ENCODE data around the gene ZFP69. TPM values are rescaled to one million over a fixed set of nuclear protein-coding genes. Genes with fewer than 3 reads are reported as not detected.

The ZFP69 gene
- 12.0 TPM for total RNA-seq

DNA sequence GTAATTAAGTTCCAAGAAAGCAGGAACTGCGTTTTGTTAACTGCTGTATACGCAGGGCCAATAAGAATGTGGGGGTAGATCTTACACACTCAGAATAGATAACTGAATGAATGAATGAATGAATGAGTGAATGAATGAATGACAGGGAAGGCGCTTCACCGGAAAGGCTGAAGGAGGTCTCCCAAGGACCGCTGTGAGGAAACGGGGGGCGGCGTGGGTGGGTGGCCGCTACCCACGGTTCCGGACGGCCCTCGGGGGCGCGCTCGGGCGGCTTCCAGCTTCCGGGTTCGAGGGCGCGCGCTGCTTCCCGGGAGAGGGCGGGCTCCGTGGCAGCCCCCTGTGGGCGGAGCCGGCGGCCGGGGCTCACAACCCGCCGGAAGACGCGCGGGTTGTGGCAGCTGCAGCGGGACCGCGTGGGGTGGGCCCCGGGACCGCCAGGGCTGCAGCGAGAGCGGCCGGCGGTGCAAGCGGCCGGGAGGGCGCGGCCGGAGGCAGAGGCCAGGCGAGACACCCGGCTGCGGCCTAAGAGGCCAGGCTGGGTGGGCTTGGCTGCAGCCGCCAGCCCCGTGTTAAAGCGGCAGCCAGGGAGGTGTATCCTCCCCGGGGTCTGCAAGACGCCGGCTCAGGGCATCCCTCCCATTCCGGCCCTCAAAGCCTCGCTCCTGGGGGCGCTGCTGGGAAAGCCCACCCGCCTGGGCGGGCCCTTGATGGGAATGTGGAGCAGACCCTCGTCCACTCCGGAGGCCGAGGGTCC lies at the start of gene ZFP69:
TSS of gene ZFP69 (plus strand) at position 367 of the 754 bp plus-strand sequence. CDS start 2,072 bp downstream, outside the sequence.

GRCh38 chr1:40449684-40450494 lies 27.2 kb upstream of the ZFP69 start, which contains the start of gene ZFP69B:
TSS of gene ZFP69B (plus strand) at chr1:40450476. CDS start at chr1:40450962, 486 bp downstream.

GRCh38 chr1:40508375-40509341 lies 31.6 kb downstream of the ZFP69 start, which contains the start of gene EXO5:
TSS of gene EXO5 (plus strand) at chr1:40508767. CDS start at chr1:40514545, 5,778 bp downstream.

GRCh38 chr1:40531381-40532061 lies 54.4 kb downstream of the ZFP69 start, which contains the start of gene ZNF684:
TSS of gene ZNF684 (plus strand) at chr1:40531637. CDS start at chr1:40533167, 1,530 bp downstream.

Other genes starting within 250 kb of the ZFP69 start
- gene TMCO2, start 229.4 kb upstream of the ZFP69 start, total RNA-seq: not detected
- 51.4 TPM for gene ZMPSTE24, start 219.1 kb upstream of the ZFP69 start, total RNA-seq
- gene COL9A2, start 160.0 kb upstream of the ZFP69 start, total RNA-seq: 7.2 TPM
- 46.8 TPM for gene SMAP2, start 103.6 kb upstream of the ZFP69 start, total RNA-seq
- gene ZFP69B, start 26.8 kb upstream of the ZFP69 start, total RNA-seq: 10.6 TPM
- 29.5 TPM for gene EXO5, start 31.5 kb downstream of the ZFP69 start, total RNA-seq
- 7.4 TPM for gene ZNF684, start 54.3 kb downstream of the ZFP69 start, total RNA-seq
- 49.6 TPM for gene RIMS3, start 188.4 kb downstream of the ZFP69 start, total RNA-seq
- 30.7 TPM for gene NFYC, start 214.4 kb downstream of the ZFP69 start, total RNA-seq